SU-DHL-6 (cell line): ENCODE data around the gene PIEZO1.

ENCODE experiments used
- EZH2phosphoT487 ChIP-seq: fragments of 200-600 bp; sonication (generic), shearing (Covaris generic); conservative IDR thresholded peaks from 2 replicates; pipeline ENCODE4 v1.6.1; 2018; ENCODE audit warnings: mild to moderate bottlenecking, antibody characterized with exemption, low read length, moderate library complexity, mixed read lengths
- TF ChIP-seq, protein P1 (sequence below): fragments of 200-600 bp; sonication (generic); IDR thresholded peaks from one replicate; pipeline ENCODE4 v1.5.1; 2017; ENCODE audit warnings: antibody characterized with exemption, mild to moderate bottlenecking, low read length, moderate library complexity; ENCODE audit not compliant: insufficient read depth, poor library complexity, severe bottlenecking

DNA sequence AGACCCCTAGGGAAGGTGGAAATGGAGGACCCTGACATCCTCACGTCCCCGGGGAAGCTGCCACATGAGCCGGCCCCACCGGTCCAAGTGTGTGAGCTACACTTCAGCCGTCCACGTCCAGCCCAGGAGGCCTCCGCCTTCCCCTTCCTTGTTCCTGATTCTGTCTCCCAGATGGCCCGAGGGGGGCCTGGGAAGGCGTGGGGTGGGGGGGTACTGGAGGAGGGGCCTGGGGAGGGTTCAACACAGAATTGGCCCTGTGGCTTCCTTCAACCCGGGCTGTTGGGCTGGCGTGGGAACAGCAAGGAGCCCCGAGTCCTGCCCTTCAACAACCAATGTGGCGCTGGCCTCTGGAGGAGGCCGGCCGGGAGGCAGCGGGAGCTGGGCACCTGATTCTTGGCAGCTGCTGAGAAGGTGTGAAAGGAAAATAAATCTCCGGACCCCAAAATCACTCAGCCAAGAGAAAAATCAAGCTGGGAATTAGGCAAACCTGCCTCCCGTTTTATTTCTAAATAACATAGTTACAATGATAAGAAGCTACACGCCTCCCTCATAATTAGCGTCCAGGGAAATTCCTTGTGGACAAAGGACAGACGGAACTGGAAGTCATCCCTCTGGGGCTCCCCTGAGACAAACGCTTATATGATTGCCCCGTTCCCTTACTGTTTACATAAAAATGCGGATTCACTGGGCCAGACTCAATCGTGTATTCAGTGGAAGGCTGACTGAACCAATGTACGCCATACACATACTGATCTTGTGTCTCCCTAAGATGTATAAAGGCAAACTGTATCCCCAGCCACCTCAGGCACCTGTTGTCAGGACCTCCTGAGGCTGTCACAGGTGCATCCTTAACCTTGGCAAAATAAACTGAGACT lies 28.5 kb upstream of the PIEZO1 start:
- TF ChIP-seq, protein P1, sequence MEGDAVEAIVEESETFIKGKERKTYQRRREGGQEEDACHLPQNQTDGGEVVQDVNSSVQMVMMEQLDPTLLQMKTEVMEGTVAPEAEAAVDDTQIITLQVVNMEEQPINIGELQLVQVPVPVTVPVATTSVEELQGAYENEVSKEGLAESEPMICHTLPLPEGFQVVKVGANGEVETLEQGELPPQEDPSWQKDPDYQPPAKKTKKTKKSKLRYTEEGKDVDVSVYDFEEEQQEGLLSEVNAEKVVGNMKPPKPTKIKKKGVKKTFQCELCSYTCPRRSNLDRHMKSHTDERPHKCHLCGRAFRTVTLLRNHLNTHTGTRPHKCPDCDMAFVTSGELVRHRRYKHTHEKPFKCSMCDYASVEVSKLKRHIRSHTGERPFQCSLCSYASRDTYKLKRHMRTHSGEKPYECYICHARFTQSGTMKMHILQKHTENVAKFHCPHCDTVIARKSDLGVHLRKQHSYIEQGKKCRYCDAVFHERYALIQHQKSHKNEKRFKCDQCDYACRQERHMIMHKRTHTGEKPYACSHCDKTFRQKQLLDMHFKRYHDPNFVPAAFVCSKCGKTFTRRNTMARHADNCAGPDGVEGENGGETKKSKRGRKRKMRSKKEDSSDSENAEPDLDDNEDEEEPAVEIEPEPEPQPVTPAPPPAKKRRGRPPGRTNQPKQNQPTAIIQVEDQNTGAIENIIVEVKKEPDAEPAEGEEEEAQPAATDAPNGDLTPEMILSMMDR, result no peak
- TF ChIP-seq EZH2phosphoT487, result no peak
